ENCODE measurements around the gene MC5R.

GRCh38 chr18:13835202-13835601 lies 11.3 kb downstream of the MC5R start:
- no peak for TF ChIP-seq ZNF274 (IDR thresholded peaks at IDR 0.05; ENCODE audit: low read depth, low read length)
- TF ChIP-seq YY1 (IDR thresholded peaks at IDR 0.05; ENCODE audit: insufficient read depth, insufficient read length): no peak
- TF ChIP-seq SUZ12 (IDR thresholded peaks at IDR 0.05; ENCODE audit: extremely low read depth, insufficient read depth, insufficient read length): no peak
